Central memory CD8-positive, alpha-beta T cell (primary cell): ENCODE data around the gene DEFB132.
"Not testable (repeated sequence)": the region's sequence is repeated elsewhere in the genome, so short reads cannot be mapped to it uniquely, and the experiment has no call there.

ENCODE experiments used
- ATAC-seq: fragments of 150-1000 bp; cut with Tn5 transposase; replicated peaks from 2 replicates; pipeline ENCODE4 v1.10.0; 2022; ENCODE audit warnings: mild to moderate bottlenecking, moderate FRiP score, moderate number of reproducible peaks; ENCODE audit not compliant: poor library complexity, severe bottlenecking; ENCODE audit errors: extremely low read depth
- DNase-seq, 2 donors: peaks; one replicate each; pipeline ENCODE4 v3.0.0; 2021; ENCODE audit warnings: low spot score in 2 of 2
- H3K27ac Mint-ChIP-seq: one replicate; pipeline ENCODE4 v1.8.0; 2022; ENCODE audit warnings: low read depth, mild to moderate bottlenecking, moderate library complexity, mixed read lengths
- H3K27me3 Mint-ChIP-seq: one replicate; pipeline ENCODE4 v1.8.0; 2022; ENCODE audit warnings: mixed read lengths
- H3K36me3 Mint-ChIP-seq: one replicate; pipeline ENCODE4 v1.8.0; 2022; ENCODE audit warnings: mild to moderate bottlenecking, moderate library complexity, mixed read lengths; ENCODE audit not compliant: insufficient read depth
- H3K4me1 Mint-ChIP-seq: one replicate; pipeline ENCODE4 v1.8.0; 2022; ENCODE audit warnings: mixed read lengths
- H3K4me3 Mint-ChIP-seq: one replicate; pipeline ENCODE4 v1.8.0; 2022; ENCODE audit warnings: mild to moderate bottlenecking, moderate library complexity, mixed read lengths
- H3K9me3 Mint-ChIP-seq: one replicate; pipeline ENCODE4 v1.8.0; 2022; ENCODE audit warnings: mixed read lengths

DEFB132 gene

GRCh38 chr20:237489-237888 is 20.0 kb upstream of the DEFB132 start:
- no peak for ATAC-seq
- H3K36me3 Mint-ChIP-seq, result no peaks in the 10 kb centered on the region
- peaks cover 12% of the 10 kb centered on the region for H3K27me3 Mint-ChIP-seq
- no peak for DNase-seq
- no peaks in the 10 kb centered on the region for H3K9me3 Mint-ChIP-seq
- H3K27ac Mint-ChIP-seq, result peak overlapping the region; percentile 56
- peaks cover 7% of the 10 kb centered on the region for H3K4me1 Mint-ChIP-seq
- H3K4me3 Mint-ChIP-seq, result peak overlapping the region; percentile 44

GRCh38 chr20:237929-238328 is 19.6 kb upstream of the DEFB132 start:
- peaks cover 7% of the 10 kb centered on the region for H3K4me1 Mint-ChIP-seq
- DNase-seq (no peak), ATAC-seq (no peak)
- no peaks in the 10 kb centered on the region for H3K9me3 Mint-ChIP-seq
- H3K36me3 Mint-ChIP-seq, result no peaks in the 10 kb centered on the region
- H3K27me3 Mint-ChIP-seq, result peaks cover 17% of the 10 kb centered on the region
- H3K4me3 Mint-ChIP-seq, result peak overlapping the region; percentile 44
- peak overlapping the region; percentile 56 for H3K27ac Mint-ChIP-seq

- DNase-seq (no peak), ATAC-seq (no peak)
- H3K27me3 Mint-ChIP-seq, result peaks cover 29% of the 10 kb centered on the region
- no peak overlapping the region for H3K4me3 Mint-ChIP-seq
- H3K36me3 Mint-ChIP-seq, result no peaks in the 10 kb centered on the region
- no peaks in the 10 kb centered on the region for H3K4me1 Mint-ChIP-seq
- H3K9me3 Mint-ChIP-seq, result no peaks in the 10 kb centered on the region
- no peak overlapping the region for H3K27ac Mint-ChIP-seq
Measured at GRCh38 chr20:242905-243304, 14.6 kb upstream of the DEFB132 start.

GRCh38 chr20:251354-251753 is 6.2 kb upstream of the DEFB132 start:
- Mint-ChIP-seq H3K9me3 (no peaks in the 10 kb centered on the region), H3K4me3 (no peak overlapping the region), H3K27ac (no peak overlapping the region), H3K36me3 (no peaks in the 10 kb centered on the region), H3K4me1 (peaks cover 5% of the 10 kb centered on the region), H3K27me3 (peaks cover 27% of the 10 kb centered on the region)
- no peak for ATAC-seq
- no peak for DNase-seq

DNA sequence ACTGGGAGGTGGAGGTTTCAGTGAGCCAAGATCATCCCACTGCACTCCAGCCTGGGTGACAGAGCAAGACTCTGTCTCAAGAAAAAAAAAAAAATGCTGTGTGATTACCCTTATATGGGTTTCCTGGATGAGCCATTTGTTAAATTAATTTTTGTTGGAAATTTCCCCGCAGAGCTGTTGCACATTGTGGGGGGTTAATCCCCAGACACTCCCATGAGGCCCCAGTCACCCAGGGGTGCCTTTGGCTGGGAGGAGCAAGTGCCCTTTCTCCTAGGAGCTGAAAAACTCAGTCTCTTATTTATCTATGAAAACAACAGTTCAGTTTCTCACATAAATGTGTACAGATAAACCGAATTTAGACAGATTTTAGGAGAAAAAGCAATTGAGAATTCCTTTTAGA is 4.7 kb upstream of the DEFB132 start:
- peaks cover 34% of the 10 kb centered on the region for H3K27me3 Mint-ChIP-seq
- DNase-seq (no peak), ATAC-seq (no peak)
- no peak overlapping the region for H3K4me3 Mint-ChIP-seq
- H3K4me1 Mint-ChIP-seq, result peaks cover 5% of the 10 kb centered on the region
- no peak overlapping the region for H3K27ac Mint-ChIP-seq
- H3K36me3 Mint-ChIP-seq, result no peaks in the 10 kb centered on the region
- H3K9me3 Mint-ChIP-seq, result no peaks in the 10 kb centered on the region

DNA sequence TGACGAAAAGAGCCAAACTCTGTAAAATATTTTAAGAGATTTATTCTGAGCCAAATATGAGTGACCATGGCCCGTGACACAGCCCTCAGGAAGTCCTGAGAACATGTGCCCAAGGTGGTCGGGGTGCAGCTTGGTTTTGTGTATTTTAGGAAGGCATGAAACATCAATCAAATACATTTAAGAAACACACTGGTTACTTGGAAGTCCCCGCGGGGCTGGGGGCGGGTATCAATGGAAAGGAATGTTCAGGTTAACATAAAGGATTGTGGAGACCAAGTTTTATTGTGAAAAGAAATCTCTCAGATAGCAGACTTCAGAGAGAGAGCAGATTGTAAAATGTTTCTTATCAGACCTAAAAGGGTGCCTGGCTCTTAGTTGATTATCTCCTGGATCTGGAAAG is 4.1 kb upstream of the DEFB132 start:
- H3K4me1 Mint-ChIP-seq, ATAC-seq, DNase-seq, H3K36me3 Mint-ChIP-seq, H3K4me3 Mint-ChIP-seq, H3K27ac Mint-ChIP-seq, H3K9me3 Mint-ChIP-seq: not testable (repeated sequence)
- peaks cover 40% of the 10 kb centered on the region for H3K27me3 Mint-ChIP-seq

DNA sequence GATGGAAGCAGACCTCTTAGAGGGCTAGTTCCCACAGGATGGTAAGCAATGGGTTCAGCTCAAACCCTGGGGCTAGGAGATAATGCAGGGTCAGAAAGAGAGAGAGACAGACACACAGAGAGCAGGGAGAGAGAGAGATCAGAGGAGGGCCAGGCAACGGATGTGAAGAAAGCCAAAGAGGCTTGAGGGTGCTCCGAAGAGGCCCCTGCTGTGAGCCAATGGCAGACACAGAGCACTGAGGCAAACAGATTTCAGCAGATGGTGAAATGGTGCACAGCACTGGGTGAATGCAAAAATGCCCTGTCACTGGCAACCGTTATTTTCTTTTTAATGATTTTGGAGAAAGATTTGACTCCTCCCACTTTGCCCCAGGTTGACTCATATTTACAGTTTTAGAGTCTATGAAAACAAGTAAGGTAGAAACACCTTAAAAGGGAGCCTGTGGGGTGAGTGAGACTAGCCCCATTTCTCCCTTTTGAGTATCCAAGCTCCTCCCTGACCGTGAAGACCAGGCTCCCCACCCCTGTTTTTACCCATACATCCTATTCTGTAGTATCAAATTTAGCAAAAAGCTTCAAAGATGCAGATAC is 840 bp downstream of the DEFB132 start:
- ATAC-seq, result no peak
- no peak overlapping the region for H3K27ac Mint-ChIP-seq

GRCh38 chr20:258963-259362 is 1.4 kb downstream of the DEFB132 start:
- Mint-ChIP-seq H3K27ac (no peak overlapping the region), H3K4me1 (no peaks in the 10 kb centered on the region), H3K9me3 (no peaks in the 10 kb centered on the region), H3K4me3 (no peak overlapping the region), H3K27me3 (peaks cover 28% of the 10 kb centered on the region), H3K36me3 (no peaks in the 10 kb centered on the region)
- no peak for ATAC-seq
- DNase-seq, result no peak

More for the DNA sequence above, 840 bp downstream of the DEFB132 start:
- Mint-ChIP-seq H3K27me3 (peaks cover 33% of the 10 kb centered on the region), H3K4me3 (no peak overlapping the region), H3K4me1 (no peaks in the 10 kb centered on the region), H3K9me3 (no peaks in the 10 kb centered on the region), H3K36me3 (no peaks in the 10 kb centered on the region)
- no peak for DNase-seq

DNA sequence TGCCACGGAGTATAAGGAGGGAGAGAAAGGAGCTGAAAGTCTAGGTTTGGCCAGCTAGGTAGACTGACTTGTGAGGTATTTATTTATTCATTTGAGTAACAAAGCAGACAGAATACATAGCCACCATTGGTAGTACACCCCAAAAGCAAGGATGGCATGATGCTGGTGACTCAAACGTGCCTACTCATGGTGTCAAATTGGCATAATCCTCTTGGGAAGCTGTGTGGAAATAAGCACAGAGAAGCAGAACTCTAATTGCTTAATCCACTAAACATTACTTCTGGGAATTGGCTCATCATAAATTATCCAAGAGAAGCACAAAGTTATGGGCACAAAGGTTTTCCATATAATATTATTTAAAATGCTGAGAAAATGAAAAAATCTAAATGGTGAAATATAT is 2.5 kb downstream of the DEFB132 start:
- Mint-ChIP-seq H3K27ac (no peak overlapping the region), H3K27me3 (peaks cover 28% of the 10 kb centered on the region), H3K9me3 (no peaks in the 10 kb centered on the region), H3K4me1 (no peaks in the 10 kb centered on the region), H3K36me3 (no peaks in the 10 kb centered on the region), H3K4me3 (no peak overlapping the region)
- no peak for ATAC-seq
- DNase-seq, result no peak

DNA sequence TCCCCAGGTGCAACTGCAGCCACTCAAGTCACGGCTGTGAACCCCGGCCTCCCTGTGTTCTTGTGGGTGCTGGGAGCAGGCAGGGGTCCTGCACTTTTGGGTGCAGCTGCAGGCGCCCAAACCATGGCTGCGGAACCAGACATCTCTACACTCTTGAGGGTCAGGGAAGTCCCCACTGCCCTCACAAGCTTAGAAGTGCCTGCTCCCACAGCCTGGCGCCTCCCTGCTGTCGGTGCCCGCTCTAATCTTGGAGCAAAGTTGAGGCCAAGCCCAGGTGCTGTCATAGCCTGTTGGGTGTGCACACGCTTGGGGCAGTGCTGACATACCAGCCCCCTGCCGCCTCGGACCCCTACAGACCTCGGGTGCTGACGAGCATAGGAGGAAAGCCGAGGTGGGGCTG is 6.2 kb downstream of the DEFB132 start:
- ATAC-seq (no peak), DNase-seq (no peak)
- H3K9me3 Mint-ChIP-seq, result no peaks in the 10 kb centered on the region
- H3K4me3 Mint-ChIP-seq, result no peak overlapping the region
- H3K27me3 Mint-ChIP-seq, result peaks cover 22% of the 10 kb centered on the region
- peaks cover 11% of the 10 kb centered on the region for H3K4me1 Mint-ChIP-seq
- H3K27ac Mint-ChIP-seq, result no peak overlapping the region
- H3K36me3 Mint-ChIP-seq, result no peaks in the 10 kb centered on the region

GRCh38 chr20:266596-267562 is 9.4 kb downstream of the DEFB132 start:
- Mint-ChIP-seq H3K36me3 (no peaks in the 10 kb centered on the region), H3K27ac (no peak overlapping the region), H3K4me1 (peaks cover 11% of the 10 kb centered on the region), H3K4me3 (peak overlapping the region; percentile 86), H3K27me3 (peaks cover 18% of the 10 kb centered on the region), H3K9me3 (no peaks in the 10 kb centered on the region)
- DNase-seq (peak; percentile 78 to 90), ATAC-seq (peak; percentile 92)

DNA sequence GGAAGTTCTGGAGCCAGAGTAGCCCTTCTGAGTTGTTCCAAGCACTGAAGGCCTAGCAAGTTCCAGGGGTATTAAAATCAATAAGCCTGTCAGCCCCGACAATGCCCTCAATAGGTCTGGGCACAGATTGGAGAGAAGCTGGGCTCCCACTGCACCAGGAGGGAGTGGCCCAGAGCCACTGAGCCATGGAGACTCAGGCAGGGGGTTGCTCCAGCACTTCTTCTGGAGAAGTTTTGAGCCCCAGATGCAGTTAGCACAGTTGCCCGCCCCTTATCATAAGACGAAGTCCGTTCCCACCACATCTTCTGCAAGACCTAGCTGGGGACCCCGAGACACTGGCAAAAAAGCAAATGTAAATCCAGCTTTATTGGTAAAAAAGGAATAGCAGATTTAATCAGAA is 13.0 kb downstream of the DEFB132 start:
- H3K36me3 Mint-ChIP-seq, result no peaks in the 10 kb centered on the region
- no peak for DNase-seq
- H3K4me1 Mint-ChIP-seq, result peaks cover 11% of the 10 kb centered on the region
- no peaks in the 10 kb centered on the region for H3K9me3 Mint-ChIP-seq
- no peak overlapping the region for H3K27ac Mint-ChIP-seq
- H3K27me3 Mint-ChIP-seq, result peaks cover 18% of the 10 kb centered on the region
- no peak for ATAC-seq
- no peak overlapping the region for H3K4me3 Mint-ChIP-seq

- no peaks in the 10 kb centered on the region for H3K36me3 Mint-ChIP-seq
- H3K4me3 Mint-ChIP-seq, result no peak overlapping the region
- no peak for ATAC-seq
- peaks cover 13% of the 10 kb centered on the region for H3K27me3 Mint-ChIP-seq
- no peak for DNase-seq
- H3K27ac Mint-ChIP-seq, result no peak overlapping the region
- peaks cover 11% of the 10 kb centered on the region for H3K4me1 Mint-ChIP-seq
- H3K9me3 Mint-ChIP-seq, result no peaks in the 10 kb centered on the region
Measured at GRCh38 chr20:271069-271468, 13.5 kb downstream of the DEFB132 start.
